GM19455 (cell line): Measurements from ENCODE around the gene SLC27A2.
"Not testable (repeated sequence)": the region's sequence is repeated elsewhere in the genome, so short reads cannot be mapped to it uniquely, and the experiment has no call there.

Experiments
- ATAC-seq: cut with Tn5 transposase; IDR thresholded peaks from one replicate; pipeline ENCODE4 v1.9.1; 2021; ENCODE audit not compliant: unreplicated experiment

The SLC27A2 gene

GRCh38 chr15:50188793-50189192, 6.8 kb downstream of the SLC27A2 start:
- not testable (repeated sequence) for ATAC-seq

GRCh38 chr15:50189633-50190032, 7.6 kb downstream of the SLC27A2 start:
- no peak for ATAC-seq

- no peak for ATAC-seq
Observed at GRCh38 chr15:50190166-50190570, 8.2 kb downstream of the SLC27A2 start.

- no peak for ATAC-seq
Observed at GRCh38 chr15:50190723-50191122, 8.7 kb downstream of the SLC27A2 start.

- no peak for ATAC-seq
Observed at GRCh38 chr15:50192164-50192563, 10.2 kb downstream of the SLC27A2 start.

GRCh38 chr15:50192926-50193620, 11.1 kb downstream of the SLC27A2 start:
- ATAC-seq: no peak

GRCh38 chr15:50202003-50202402, 20.0 kb downstream of the SLC27A2 start:
- ATAC-seq: no peak

GRCh38 chr15:50206020-50206419, 24.0 kb downstream of the SLC27A2 start:
- ATAC-seq: no peak

GRCh38 chr15:50209809-50210208, 27.8 kb downstream of the SLC27A2 start:
- ATAC-seq: no peak

GRCh38 chr15:50210462-50211157, 28.6 kb downstream of the SLC27A2 start:
- ATAC-seq: no peak

GRCh38 chr15:50218291-50218690, 36.3 kb downstream of the SLC27A2 start:
- no peak for ATAC-seq

GRCh38 chr15:50218691-50219090, 36.7 kb downstream of the SLC27A2 start:
- no peak for ATAC-seq

GRCh38 chr15:50219820-50220219, 37.8 kb downstream of the SLC27A2 start:
- ATAC-seq: no peak

GRCh38 chr15:50222181-50222580, 40.2 kb downstream of the SLC27A2 start:
- no peak for ATAC-seq

- no peak for ATAC-seq
Observed at GRCh38 chr15:50224606-50225005, 42.6 kb downstream of the SLC27A2 start.

GRCh38 chr15:50225057-50225456, 43.1 kb downstream of the SLC27A2 start:
- ATAC-seq: no peak

- no peak for ATAC-seq
Observed at GRCh38 chr15:50225938-50226337, 43.9 kb downstream of the SLC27A2 start.

- ATAC-seq: no peak
Observed at GRCh38 chr15:50227076-50227475, 45.1 kb downstream of the SLC27A2 start.

GRCh38 chr15:50228866-50229265, 46.9 kb downstream of the SLC27A2 start:
- ATAC-seq: no peak

- no peak for ATAC-seq
Observed at GRCh38 chr15:50229336-50229735, 47.3 kb downstream of the SLC27A2 start.

- no peak for ATAC-seq
Observed at GRCh38 chr15:50231761-50232160, 49.8 kb downstream of the SLC27A2 start.

GRCh38 chr15:50232791-50233190, 50.8 kb downstream of the SLC27A2 start:
- ATAC-seq: no peak
